ENCODE results near the gene NUP214. TPM values are rescaled to one million over a fixed set of nuclear protein-coding genes. Genes with fewer than 3 reads are reported as not detected.
"Not testable (repeated sequence)": the region's sequence is repeated elsewhere in the genome, so short reads cannot be mapped to it uniquely, and the experiment has no call there.

The NUP214 gene
- total RNA-seq, 4 donors from 2014 or later = 25.8 to 68.2 (median 36.9) TPM

- no peak overlapping the region for H3K27ac ChIP-seq
- H3K9me3 ChIP-seq = no peaks in the 10 kb centered on the region
- H3K4me3 ChIP-seq = no peak overlapping the region
- 83% methylated on average over 1 to 3 of the region's 4 CpGs for WGBS, 2 donors (ENCODE audit: low coverage in 1 of 2)
- H3K36me3 ChIP-seq = peaks cover 13 to 94% of the 10 kb centered on the region in 2 donors
- no peak for TF ChIP-seq POLR2AphosphoS5 (IDR thresholded peaks at IDR 0.05)
- TF ChIP-seq POLR2A (IDR thresholded peaks at IDR 0.05) = no peak
- no peak for TF ChIP-seq EP300 (IDR thresholded peaks at IDR 0.05)
- TF ChIP-seq, protein P1, sequence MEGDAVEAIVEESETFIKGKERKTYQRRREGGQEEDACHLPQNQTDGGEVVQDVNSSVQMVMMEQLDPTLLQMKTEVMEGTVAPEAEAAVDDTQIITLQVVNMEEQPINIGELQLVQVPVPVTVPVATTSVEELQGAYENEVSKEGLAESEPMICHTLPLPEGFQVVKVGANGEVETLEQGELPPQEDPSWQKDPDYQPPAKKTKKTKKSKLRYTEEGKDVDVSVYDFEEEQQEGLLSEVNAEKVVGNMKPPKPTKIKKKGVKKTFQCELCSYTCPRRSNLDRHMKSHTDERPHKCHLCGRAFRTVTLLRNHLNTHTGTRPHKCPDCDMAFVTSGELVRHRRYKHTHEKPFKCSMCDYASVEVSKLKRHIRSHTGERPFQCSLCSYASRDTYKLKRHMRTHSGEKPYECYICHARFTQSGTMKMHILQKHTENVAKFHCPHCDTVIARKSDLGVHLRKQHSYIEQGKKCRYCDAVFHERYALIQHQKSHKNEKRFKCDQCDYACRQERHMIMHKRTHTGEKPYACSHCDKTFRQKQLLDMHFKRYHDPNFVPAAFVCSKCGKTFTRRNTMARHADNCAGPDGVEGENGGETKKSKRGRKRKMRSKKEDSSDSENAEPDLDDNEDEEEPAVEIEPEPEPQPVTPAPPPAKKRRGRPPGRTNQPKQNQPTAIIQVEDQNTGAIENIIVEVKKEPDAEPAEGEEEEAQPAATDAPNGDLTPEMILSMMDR (IDR thresholded peaks at IDR 0.05) = no peak
- no peaks in the 10 kb centered on the region for H3K4me1 ChIP-seq
- no peaks in the 10 kb centered on the region for H3K27me3 ChIP-seq
- no peak for ATAC-seq
These were observed 62.6 kb downstream of the NUP214 start for GRCh38 chr9:131187957-131188356.

- ATAC-seq = no peak
- no peaks in the 10 kb centered on the region for H3K27me3 ChIP-seq
- no peaks in the 10 kb centered on the region for H3K9me3 ChIP-seq
- H3K36me3 ChIP-seq = peaks cover 13 to 99% of the 10 kb centered on the region in 2 donors
- WGBS, 2 donors (ENCODE audit: low coverage in 1 of 2) = 91 to 100% methylated on average over 2 to 3 of the region's 3 CpGs
- no peak for TF ChIP-seq POLR2AphosphoS5 (IDR thresholded peaks at IDR 0.05)
- TF ChIP-seq POLR2A (IDR thresholded peaks at IDR 0.05) = no peak
- TF ChIP-seq, protein P1 (IDR thresholded peaks at IDR 0.05) = no peak
- no peak for TF ChIP-seq EP300 (IDR thresholded peaks at IDR 0.05)
- H3K4me3 ChIP-seq = no peak overlapping the region
- no peaks in the 10 kb centered on the region for H3K4me1 ChIP-seq
- no peak overlapping the region for H3K27ac ChIP-seq
These were observed 63.6 kb downstream of the NUP214 start for GRCh38 chr9:131188976-131189375.

GRCh38 chr9:131190191-131190590 lies 64.8 kb downstream of the NUP214 start:
- no peak overlapping the region for H3K27ac ChIP-seq
- peaks cover 15 to 99% of the 10 kb centered on the region in 2 donors for H3K36me3 ChIP-seq
- 87 to 93% methylated on average over 3 of the region's 3 CpGs for WGBS, 2 donors (ENCODE audit: low coverage in 1 of 2)
- TF ChIP-seq POLR2AphosphoS5 (IDR thresholded peaks at IDR 0.05) (no peak), EP300 (IDR thresholded peaks at IDR 0.05) (no peak), POLR2A (IDR thresholded peaks at IDR 0.05) (no peak)
- TF ChIP-seq, protein P1 (IDR thresholded peaks at IDR 0.05) = no peak
- ATAC-seq = no peak
- H3K9me3 ChIP-seq = no peaks in the 10 kb centered on the region
- H3K4me1 ChIP-seq = no peaks in the 10 kb centered on the region
- no peaks in the 10 kb centered on the region for H3K27me3 ChIP-seq
- H3K4me3 ChIP-seq = no peak overlapping the region

DNA sequence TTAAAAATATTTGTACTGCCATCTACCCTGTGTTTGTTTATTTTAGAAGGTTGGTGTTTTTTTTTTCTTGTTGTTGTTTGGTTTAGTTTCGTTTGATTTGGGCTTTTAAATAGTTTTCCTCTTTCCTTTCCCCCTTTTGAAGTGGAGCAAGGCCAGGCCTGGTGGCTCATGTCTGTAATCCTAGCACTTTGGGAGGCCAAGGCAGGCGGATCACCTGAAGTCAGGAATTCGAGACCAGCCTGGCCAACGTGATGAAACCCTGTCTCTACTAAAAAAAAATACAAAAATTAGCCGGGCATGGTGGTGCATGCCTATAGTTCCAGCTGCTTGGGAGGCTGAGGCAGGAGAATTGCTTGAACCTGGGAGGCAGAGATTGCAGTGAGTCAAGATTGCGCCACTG lies 65.6 kb downstream of the NUP214 start:
- H3K27me3 ChIP-seq, ATAC-seq, H3K4me3 ChIP-seq, H3K9me3 ChIP-seq, H3K27ac ChIP-seq, H3K4me1 ChIP-seq: not testable (repeated sequence)
- 75 to 100% methylated on average over 1 to 3 of the region's 6 CpGs for WGBS, 2 donors (ENCODE audit: low coverage in 1 of 2)
- peaks cover 15 to 98% of the 10 kb centered on the region in 2 donors for H3K36me3 ChIP-seq

- WGBS, 2 donors (ENCODE audit: low coverage in 1 of 2) = 90 to 94% methylated on average over 3 of the region's 3 CpGs
- TF ChIP-seq POLR2AphosphoS5 (IDR thresholded peaks at IDR 0.05) (no peak), POLR2A (IDR thresholded peaks at IDR 0.05) (no peak), EP300 (IDR thresholded peaks at IDR 0.05) (no peak)
- TF ChIP-seq, protein P1 (IDR thresholded peaks at IDR 0.05) = no peak
- Histone ChIP-seq H3K27ac (no peak overlapping the region), H3K36me3 (peaks cover 15 to 98% of the 10 kb centered on the region in 2 donors), H3K4me1 (no peaks in the 10 kb centered on the region), H3K27me3 (no peaks in the 10 kb centered on the region), H3K9me3 (no peaks in the 10 kb centered on the region), H3K4me3 (no peak overlapping the region)
- no peak for ATAC-seq
These were observed 66.5 kb downstream of the NUP214 start for GRCh38 chr9:131191857-131192256.

All from gastroesophageal sphincter (tissue), 4 donors.